Measurements from ENCODE around the gene TEX11.

- TF ChIP-seq, protein P1, sequence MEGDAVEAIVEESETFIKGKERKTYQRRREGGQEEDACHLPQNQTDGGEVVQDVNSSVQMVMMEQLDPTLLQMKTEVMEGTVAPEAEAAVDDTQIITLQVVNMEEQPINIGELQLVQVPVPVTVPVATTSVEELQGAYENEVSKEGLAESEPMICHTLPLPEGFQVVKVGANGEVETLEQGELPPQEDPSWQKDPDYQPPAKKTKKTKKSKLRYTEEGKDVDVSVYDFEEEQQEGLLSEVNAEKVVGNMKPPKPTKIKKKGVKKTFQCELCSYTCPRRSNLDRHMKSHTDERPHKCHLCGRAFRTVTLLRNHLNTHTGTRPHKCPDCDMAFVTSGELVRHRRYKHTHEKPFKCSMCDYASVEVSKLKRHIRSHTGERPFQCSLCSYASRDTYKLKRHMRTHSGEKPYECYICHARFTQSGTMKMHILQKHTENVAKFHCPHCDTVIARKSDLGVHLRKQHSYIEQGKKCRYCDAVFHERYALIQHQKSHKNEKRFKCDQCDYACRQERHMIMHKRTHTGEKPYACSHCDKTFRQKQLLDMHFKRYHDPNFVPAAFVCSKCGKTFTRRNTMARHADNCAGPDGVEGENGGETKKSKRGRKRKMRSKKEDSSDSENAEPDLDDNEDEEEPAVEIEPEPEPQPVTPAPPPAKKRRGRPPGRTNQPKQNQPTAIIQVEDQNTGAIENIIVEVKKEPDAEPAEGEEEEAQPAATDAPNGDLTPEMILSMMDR (IDR thresholded peaks at IDR 0.05) = no peak
- TF ChIP-seq EP300 (IDR thresholded peaks at IDR 0.05) = no peak
- no peak for TF ChIP-seq POLR2A (IDR thresholded peaks at IDR 0.05)
- no peak for TF ChIP-seq POLR2AphosphoS5 (IDR thresholded peaks at IDR 0.05)
Observed at GRCh38 chrX:70921709-70922352, 13.3 kb upstream of the TEX11 start.
